Midbrain (tissue), 1 donor: ENCODE data around the gene ARHGEF39.

ENCODE experiments used
- DNase-seq: peaks from one replicate; lab custom pipeline; 2025; lab: John Stamatoyannopoulos, UW

The ARHGEF39 gene

GRCh38 chr9:35674025-35674361, 9.0 kb upstream of the ARHGEF39 start:
- no peak for DNase-seq

- peak; percentile 7 for DNase-seq
Observed at GRCh38 chr9:35673132-35674024, 8.4 kb upstream of the ARHGEF39 start, which contains the start of gene CA9. TSS of gene CA9 (plus strand) at chr9:35673928. CDS start at chr9:35673960, 32 bp downstream.

GRCh38 chr9:35669331-35670145, 4.5 kb upstream of the ARHGEF39 start:
- no peak for DNase-seq

- no peak for DNase-seq
Observed at GRCh38 chr9:35667939-35668338, 2.9 kb upstream of the ARHGEF39 start.

- no peak for DNase-seq
Observed at GRCh38 chr9:35666549-35666948, 1.6 kb upstream of the ARHGEF39 start.

GRCh38 chr9:35666045-35666444, 1.1 kb upstream of the ARHGEF39 start:
- DNase-seq, result no peak

- DNase-seq, result no peak
Observed at GRCh38 chr9:35665471-35665818, 450 bp upstream of the ARHGEF39 start.

- no peak for DNase-seq
Observed at GRCh38 chr9:35662437-35662836, 2.6 kb downstream of the ARHGEF39 start.

GRCh38 chr9:35661756-35662350, 3.1 kb downstream of the ARHGEF39 start:
- no peak for DNase-seq

- DNase-seq, result peak; percentile 7
Observed at GRCh38 chr9:35660966-35661415, 4.0 kb downstream of the ARHGEF39 start.

GRCh38 chr9:35659340-35659739, 5.7 kb downstream of the ARHGEF39 start:
- DNase-seq, result no peak

GRCh38 chr9:35658968-35659220, 6.1 kb downstream of the ARHGEF39 start:
- no peak for DNase-seq

GRCh38 chr9:35658137-35658967, 6.6 kb downstream of the ARHGEF39 start, which contains the start of gene CCDC107:
TSS of gene CCDC107 (plus strand) at chr9:35658292. CDS start at chr9:35658380, 88 bp downstream.
- peak; percentile 95 for DNase-seq

GRCh38 chr9:35657546-35658136, 7.4 kb downstream of the ARHGEF39 start, which contains the start of gene RMRP:
TSS of gene RMRP (minus strand) at chr9:35658019.
- peak; percentile 95 for DNase-seq

GRCh38 chr9:35656831-35657545, 8.0 kb downstream of the ARHGEF39 start:
- peak; percentile 52 for DNase-seq

- no peak for DNase-seq
Observed at GRCh38 chr9:35656348-35656747, 8.6 kb downstream of the ARHGEF39 start.

GRCh38 chr9:35653611-35654010, 11.4 kb downstream of the ARHGEF39 start:
- DNase-seq, result no peak

GRCh38 chr9:35652829-35653209, 12.2 kb downstream of the ARHGEF39 start:
- DNase-seq, result no peak

GRCh38 chr9:35651956-35652828, 12.8 kb downstream of the ARHGEF39 start:
- DNase-seq, result no peak
